ENCODE measurements around the gene TMPRSS6.

GRCh38 chr22:37065180-37065579, 44.3 kb downstream of the TMPRSS6 start:
- no peak for TF ChIP-seq EP300 (IDR thresholded peaks at IDR 0.05; ENCODE audit: borderline replicate concordance in 1 of 2, low read depth in 2 of 2, low read length in 2 of 2)
- TF ChIP-seq CHD1 (IDR thresholded peaks at IDR 0.05; ENCODE audit: low read depth, low read length), result no peak
- TF ChIP-seq POLR2A (IDR thresholded peaks at IDR 0.05; ENCODE audit: control extremely low read depth in 1 of 2, low read depth in 2 of 2, low read length in 2 of 2), result no peak
- TF ChIP-seq, protein P1, sequence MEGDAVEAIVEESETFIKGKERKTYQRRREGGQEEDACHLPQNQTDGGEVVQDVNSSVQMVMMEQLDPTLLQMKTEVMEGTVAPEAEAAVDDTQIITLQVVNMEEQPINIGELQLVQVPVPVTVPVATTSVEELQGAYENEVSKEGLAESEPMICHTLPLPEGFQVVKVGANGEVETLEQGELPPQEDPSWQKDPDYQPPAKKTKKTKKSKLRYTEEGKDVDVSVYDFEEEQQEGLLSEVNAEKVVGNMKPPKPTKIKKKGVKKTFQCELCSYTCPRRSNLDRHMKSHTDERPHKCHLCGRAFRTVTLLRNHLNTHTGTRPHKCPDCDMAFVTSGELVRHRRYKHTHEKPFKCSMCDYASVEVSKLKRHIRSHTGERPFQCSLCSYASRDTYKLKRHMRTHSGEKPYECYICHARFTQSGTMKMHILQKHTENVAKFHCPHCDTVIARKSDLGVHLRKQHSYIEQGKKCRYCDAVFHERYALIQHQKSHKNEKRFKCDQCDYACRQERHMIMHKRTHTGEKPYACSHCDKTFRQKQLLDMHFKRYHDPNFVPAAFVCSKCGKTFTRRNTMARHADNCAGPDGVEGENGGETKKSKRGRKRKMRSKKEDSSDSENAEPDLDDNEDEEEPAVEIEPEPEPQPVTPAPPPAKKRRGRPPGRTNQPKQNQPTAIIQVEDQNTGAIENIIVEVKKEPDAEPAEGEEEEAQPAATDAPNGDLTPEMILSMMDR (IDR thresholded peaks at IDR 0.05; ENCODE audit: control extremely low read depth in 1 of 3, insufficient read depth in 1 of 3, low read depth in 1 of 3, low read length in 3 of 3), result no peak
- no peak for TF ChIP-seq GTF2F1 (IDR thresholded peaks at IDR 0.05; ENCODE audit: borderline replicate concordance, low read depth, low read length)
- TF ChIP-seq TEAD4 (IDR thresholded peaks at IDR 0.05; ENCODE audit: low read depth, low read length), result no peak
- no peak for TF ChIP-seq MAX (IDR thresholded peaks at IDR 0.05)
- TF ChIP-seq EZH2 (IDR thresholded peaks at IDR 0.05; ENCODE audit: low read depth, low read length, severe bottlenecking), result no peak
- TF ChIP-seq BACH1 (IDR thresholded peaks at IDR 0.05; ENCODE audit: low read length), result no peak
- no peak for TF ChIP-seq POLR2AphosphoS5 (IDR thresholded peaks at IDR 0.05; ENCODE audit: low read depth, low read length)
- no peak for TF ChIP-seq NRF1 (IDR thresholded peaks at IDR 0.05; ENCODE audit: low read depth, low read length)
- TF ChIP-seq, protein P2, sequence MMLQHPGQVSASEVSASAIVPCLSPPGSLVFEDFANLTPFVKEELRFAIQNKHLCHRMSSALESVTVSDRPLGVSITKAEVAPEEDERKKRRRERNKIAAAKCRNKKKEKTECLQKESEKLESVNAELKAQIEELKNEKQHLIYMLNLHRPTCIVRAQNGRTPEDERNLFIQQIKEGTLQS (IDR thresholded peaks at IDR 0.05; ENCODE audit: insufficient read depth, low read depth, low read length), result no peak
